Psoas muscle (tissue), 8 donors: ENCODE data around the gene APOLD1. TPM values are rescaled to one million over a fixed set of nuclear protein-coding genes. Genes with fewer than 3 reads are reported as not detected.
A peak's percentile ranks its signal among the peaks of the same experiment; 100 is the strongest.
"Not testable (repeated sequence)": the region's sequence is repeated elsewhere in the genome, so short reads cannot be mapped to it uniquely, and the experiment has no call there.

ENCODE experiments used
- ATAC-seq, 4 donors: fragments of 200-7000 bp; cut with Tn5 transposase; one replicate each; pipeline ENCODE4 v1.9.1; 2020; ENCODE audit warnings: moderate library complexity in 3 of 4, mild to moderate bottlenecking in 2 of 4
- DNase-seq, 2 donors: peaks; one replicate each; pipeline ENCODE4 v3.0.0-alpha.2; 2020
- H3K27ac ChIP-seq: fragments of 200-600 bp; one replicate; pipeline ENCODE4 v1.8.0; 2022
- H3K27me3 ChIP-seq, 3 donors: fragments of 200-600 bp in 1 of 3; one replicate each; pipeline versions ENCODE4 v1.6.1 to v1.8.0; 2013 to 2022; ENCODE audit warnings: low read length in 2 of 3, mild to moderate bottlenecking in 2 of 3, moderate library complexity in 1 of 3; ENCODE audit not compliant: insufficient read depth in 3 of 3
- H3K36me3 ChIP-seq, 2 donors: fragments of 200-600 bp in 1 of 2; one replicate each; pipeline versions ENCODE4 v1.6.1 to v1.8.0; 2013 to 2022; ENCODE audit warnings: low read depth in 1 of 2, mild to moderate bottlenecking in 1 of 2, moderate library complexity in 1 of 2; ENCODE audit not compliant: insufficient read depth in 1 of 2
- H3K4me1 ChIP-seq: fragments of 200-600 bp; one replicate; pipeline ENCODE4 v1.8.0; 2022
- H3K4me3 ChIP-seq: fragments of 200-600 bp; one replicate; pipeline ENCODE4 v1.8.0; 2022; ENCODE audit warnings: mild to moderate bottlenecking
- H3K9me3 ChIP-seq: fragments of 200-600 bp; one replicate; pipeline ENCODE4 v1.8.0; 2022
- WGBS, 3 donors: extraction: QIAGEN DNeasy Blood & Tissue Kit; methylation state at CpG; one replicate each; pipeline versions ENCODE4 v1.1.6 to v1.1.7; 2013; 5-methylcytosine and 5-hydroxymethylcytosine counted together
- intact Hi-C, 2 donors: fragments of 100-400 bp; cut with DNase I; formaldehyde crosslinking; loops; one replicate each; pipeline versions ENCODE4 v1.11.0 to v1.14.2; 2022
- polyA plus RNA-seq, 3 donors: library from polyadenylated mRNA; stranded (reverse); fragments of 200-250 nt; gene quantifications; one replicate each; pipeline ENCODE4 v1.2.3, GENCODE V29; 2013
- total RNA-seq, 4 donors: library from RNA; stranded (reverse); fragmentation: NEBNext Ultra II Directional in 2 of 4; extraction: Animal tissue kit (Norgen Biotek cat#: 25700) in 2 of 4; gene quantifications; one replicate each; pipeline versions ENCODE4 v1.2.1 to v1.2.4, GENCODE V29; 2021 to 2023
- TF ChIP-seq, protein P1 (sequence below): fragments of 200-600 bp; IDR thresholded peaks from one replicate; pipeline ENCODE4 v1.8.0; 2022; ENCODE audit warnings: antibody characterized with exemption
- donor health status: healthy with polysubstance abuse.
- donor health status: DM: no; HTN: no; CAD: no; lungs with moderate emphysema.
- donor health status: Bipolar disorder and iron deficiency.
- donor health status: healthy.
- donor health status: DM: yes; HTN: yes; CAD: no.
- donor health status: DM: no; HTN: no; CAD: no.
- donor health status: DM: no; HTN: no; CAD: no.
- donor health status: DM: yes; HTN: yes; CAD: no.

The APOLD1 gene
- total and polyA plus RNA-seq, 7 donors = 6.1 to 22.6 (median 17.0) TPM

DNA sequence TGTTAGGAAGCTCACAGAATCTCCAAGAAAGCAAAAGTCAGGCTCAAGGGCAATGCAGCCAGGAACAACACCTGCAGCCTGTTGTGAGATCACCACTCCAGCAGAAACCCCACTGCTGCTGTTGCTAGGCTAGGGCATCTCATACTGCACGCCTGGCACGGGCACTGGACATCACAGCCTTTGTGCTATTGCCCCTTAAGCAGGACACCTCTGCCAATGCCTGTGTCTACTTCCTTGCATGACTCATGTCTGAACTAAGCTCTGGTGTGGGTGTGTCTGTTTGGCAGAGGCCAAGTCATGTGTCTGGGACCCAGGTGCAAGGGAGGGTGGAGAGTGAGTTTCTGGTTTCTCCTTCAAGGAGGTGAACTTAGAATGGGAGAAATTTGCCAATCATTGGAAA lies 17.7 kb downstream of the APOLD1 start:
- TF ChIP-seq, protein P1, sequence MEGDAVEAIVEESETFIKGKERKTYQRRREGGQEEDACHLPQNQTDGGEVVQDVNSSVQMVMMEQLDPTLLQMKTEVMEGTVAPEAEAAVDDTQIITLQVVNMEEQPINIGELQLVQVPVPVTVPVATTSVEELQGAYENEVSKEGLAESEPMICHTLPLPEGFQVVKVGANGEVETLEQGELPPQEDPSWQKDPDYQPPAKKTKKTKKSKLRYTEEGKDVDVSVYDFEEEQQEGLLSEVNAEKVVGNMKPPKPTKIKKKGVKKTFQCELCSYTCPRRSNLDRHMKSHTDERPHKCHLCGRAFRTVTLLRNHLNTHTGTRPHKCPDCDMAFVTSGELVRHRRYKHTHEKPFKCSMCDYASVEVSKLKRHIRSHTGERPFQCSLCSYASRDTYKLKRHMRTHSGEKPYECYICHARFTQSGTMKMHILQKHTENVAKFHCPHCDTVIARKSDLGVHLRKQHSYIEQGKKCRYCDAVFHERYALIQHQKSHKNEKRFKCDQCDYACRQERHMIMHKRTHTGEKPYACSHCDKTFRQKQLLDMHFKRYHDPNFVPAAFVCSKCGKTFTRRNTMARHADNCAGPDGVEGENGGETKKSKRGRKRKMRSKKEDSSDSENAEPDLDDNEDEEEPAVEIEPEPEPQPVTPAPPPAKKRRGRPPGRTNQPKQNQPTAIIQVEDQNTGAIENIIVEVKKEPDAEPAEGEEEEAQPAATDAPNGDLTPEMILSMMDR = no peak
- Histone ChIP-seq H3K4me1 (no peaks in the 10 kb centered on the region), H3K27me3 (no peaks in the 10 kb centered on the region), H3K36me3 (no peaks in the 10 kb centered on the region), H3K9me3 (no peaks in the 10 kb centered on the region), H3K4me3 (no peak overlapping the region), H3K27ac (no peak overlapping the region)
- 32 to 44% (median 43%) methylated on average over 2 of the region's 2 CpGs for WGBS, 3 donors
- DNase-seq (peak; percentile 36 to 58), ATAC-seq (peak; percentile 73 to 89 (median 81))
- intact Hi-C loops = no loop called here

DNA sequence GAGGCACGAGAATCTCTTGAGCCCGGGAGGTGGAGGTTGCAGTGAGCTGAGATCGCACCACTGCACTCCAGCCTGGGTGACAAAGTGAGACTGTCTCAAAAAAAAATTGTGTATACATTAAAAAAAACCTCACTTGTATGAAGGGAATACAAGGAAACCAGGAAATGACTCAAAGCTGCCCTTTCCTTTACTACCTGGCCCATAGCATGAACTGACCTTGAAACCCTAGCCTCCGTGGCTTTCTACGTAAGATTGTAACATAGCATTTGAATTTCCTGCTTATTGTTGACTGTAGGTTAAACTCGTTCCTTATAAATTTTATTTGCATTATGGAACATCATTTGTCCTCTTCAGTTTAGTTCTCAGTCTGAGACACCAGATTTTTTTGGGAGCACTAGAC lies 18.6 kb downstream of the APOLD1 start:
- intact Hi-C loops = no loop called here
- Histone ChIP-seq H3K4me1 (no peaks in the 10 kb centered on the region), H3K4me3 (no peak overlapping the region), H3K27me3 (no peaks in the 10 kb centered on the region), H3K36me3 (no peaks in the 10 kb centered on the region), H3K27ac (no peak overlapping the region), H3K9me3 (no peaks in the 10 kb centered on the region)
- ATAC-seq (no peak), DNase-seq (no peak)
- WGBS, 3 donors = 79 to 83% (median 80%) methylated on average over 6 of the region's 6 CpGs
- TF ChIP-seq, protein P1 = no peak

DNA sequence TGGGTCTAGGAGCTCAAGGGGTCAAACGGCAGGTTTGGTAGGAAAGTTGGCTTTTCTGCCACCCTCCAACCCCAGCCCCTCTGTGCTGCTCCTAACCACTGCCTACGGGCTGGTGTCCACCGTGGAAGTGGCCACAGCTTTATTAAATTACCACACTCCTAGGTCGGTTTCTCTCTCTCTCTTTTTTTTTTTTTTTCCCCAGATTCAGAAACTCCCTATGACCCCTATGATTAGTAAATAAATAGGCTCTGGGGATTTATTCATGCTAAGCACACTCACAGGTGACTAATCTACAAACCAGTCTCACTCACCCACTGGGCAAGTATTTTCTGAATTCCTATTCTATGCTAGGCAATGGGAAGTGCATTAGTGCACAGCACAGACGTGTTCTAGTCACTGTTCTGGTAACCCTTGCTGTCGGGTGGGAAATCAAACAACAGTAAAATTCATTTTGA lies 19.0 kb downstream of the APOLD1 start:
- 49 to 52% (median 50%) methylated on average over 6 of the region's 6 CpGs for WGBS, 3 donors
- DNase-seq (no peak), ATAC-seq (no peak)
- intact Hi-C loops = no loop called here
- Histone ChIP-seq H3K36me3 (no peaks in the 10 kb centered on the region), H3K9me3 (no peaks in the 10 kb centered on the region), H3K4me1 (no peaks in the 10 kb centered on the region), H3K27me3 (no peaks in the 10 kb centered on the region), H3K27ac (no peak overlapping the region), H3K4me3 (no peak overlapping the region)
- TF ChIP-seq, protein P1 = no peak

DNA sequence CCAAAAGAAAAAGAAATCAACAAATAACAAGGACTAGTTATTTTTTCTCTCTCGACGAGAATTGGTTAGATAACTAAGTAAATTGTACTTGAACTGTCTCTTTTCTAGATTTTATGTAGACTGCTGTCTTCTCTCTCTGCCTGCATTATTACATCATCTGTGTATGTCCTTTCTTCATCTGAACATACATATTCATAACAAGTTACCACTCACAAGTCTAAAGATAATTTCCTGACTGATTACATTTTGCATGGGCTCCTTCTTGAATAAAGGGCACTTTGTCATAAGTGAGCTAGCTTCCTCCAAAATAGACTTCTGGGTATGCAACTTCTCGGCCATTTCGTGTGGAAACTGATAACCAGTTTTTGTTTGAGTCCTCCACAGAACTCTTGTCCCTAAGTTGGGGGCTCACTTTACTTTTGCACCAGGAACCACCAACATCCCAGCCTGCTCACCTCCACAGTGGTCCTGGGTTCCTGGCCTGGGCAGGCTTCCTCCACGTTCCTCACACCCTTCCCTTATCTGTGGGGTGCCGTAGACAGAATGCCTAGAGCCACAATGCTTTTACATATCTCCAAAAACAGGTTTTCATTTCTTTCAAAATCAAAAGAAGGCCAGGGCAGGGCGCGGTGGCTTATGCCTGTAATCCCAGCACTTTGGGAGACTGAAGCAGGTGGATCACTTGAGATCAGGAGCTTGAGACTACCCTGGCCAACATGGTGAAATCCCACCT lies 21.5 kb downstream of the APOLD1 start:
- 78 to 90% (median 78%) methylated on average over 8 of the region's 8 CpGs for WGBS, 3 donors
- no peaks in the 10 kb centered on the region for H3K9me3 ChIP-seq
- TF ChIP-seq, protein P1 = no peak
- peak overlapping the region; percentile 72 for H3K27ac ChIP-seq
- intact Hi-C loops = no loop called here
- DNase-seq (no peak), ATAC-seq (no peak)
- H3K36me3 ChIP-seq = no peaks in the 10 kb centered on the region
- no peaks in the 10 kb centered on the region for H3K27me3 ChIP-seq
- no peak overlapping the region for H3K4me3 ChIP-seq
- no peaks in the 10 kb centered on the region for H3K4me1 ChIP-seq

DNA sequence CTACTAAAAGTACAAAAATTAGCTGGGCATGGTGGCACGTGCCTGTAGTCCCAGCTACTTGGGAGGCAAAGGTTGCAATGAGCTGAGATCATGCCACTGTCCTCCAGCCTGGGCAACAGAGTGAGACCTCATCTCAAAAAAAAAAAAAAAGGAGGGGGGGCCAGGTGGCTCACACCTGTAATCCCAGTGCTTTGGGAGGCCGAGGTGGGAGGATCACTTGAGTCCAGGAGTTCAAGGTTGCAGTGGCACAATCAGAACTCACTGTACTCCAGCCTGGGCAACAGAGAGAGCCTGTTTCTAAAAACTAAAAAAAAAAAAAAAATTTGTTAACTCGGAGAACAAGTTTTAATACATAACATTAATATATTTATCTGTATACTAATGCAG lies 22.1 kb downstream of the APOLD1 start:
- H3K27me3 ChIP-seq, H3K4me1 ChIP-seq, H3K9me3 ChIP-seq, ATAC-seq, H3K4me3 ChIP-seq, intact Hi-C loops, H3K36me3 ChIP-seq, DNase-seq: not testable (repeated sequence)
- peak overlapping the region; percentile 72 for H3K27ac ChIP-seq
- 68 to 77% (median 69%) methylated on average over 3 of the region's 3 CpGs for WGBS, 3 donors
